OCI-LY1 (cell line): Measurements from ENCODE around the gene DUOX1.

Source experiments
- H2AFZ ChIP-seq: fragments of 200-600 bp; sonication (generic), shearing (Covaris generic); 2 replicates; pipeline ENCODE4 v1.6.0; 2014; ENCODE audit warnings: antibody characterized with exemption, mild to moderate bottlenecking, low read length
- H3F3A ChIP-seq: fragments of 200-600 bp; sonication (generic), shearing (Covaris generic); 2 replicates; pipeline ENCODE4 v1.6.0; 2014; ENCODE audit warnings: mild to moderate bottlenecking, antibody characterized with exemption, low read length, moderate library complexity; ENCODE audit not compliant: insufficient read depth
- H3K27ac ChIP-seq: fragments of 200-600 bp; sonication (generic); 2 replicates; pipeline ENCODE4 v1.5.1; 2014; ENCODE audit warnings: low read length, mixed run types, mild to moderate bottlenecking, low read depth; ENCODE audit not compliant: poor library complexity, severe bottlenecking
- H3K27me3 ChIP-seq: fragments of 200-600 bp; sonication (generic); 2 replicates; pipeline ENCODE4 v1.6.0; 2014; ENCODE audit warnings: antibody characterized with exemption, mild to moderate bottlenecking, low read length, moderate library complexity; ENCODE audit not compliant: insufficient read depth
- H3K36me3 ChIP-seq: fragments of 200-600 bp; sonication (generic); 2 replicates; pipeline ENCODE4 v1.6.1; 2014; ENCODE audit warnings: mild to moderate bottlenecking, antibody characterized with exemption, low read length, moderate library complexity, mixed read lengths; ENCODE audit not compliant: insufficient read depth
- H3K4me1 ChIP-seq: fragments of 200-600 bp; sonication (generic); 2 replicates; pipeline ENCODE4 v1.5.1; 2014; ENCODE audit warnings: mild to moderate bottlenecking, low read length, moderate library complexity; ENCODE audit not compliant: insufficient read depth, severe bottlenecking
- H3K4me2 ChIP-seq: fragments of 200-600 bp; sonication (generic), shearing (Covaris generic); 2 replicates; pipeline ENCODE4 v1.6.1; 2014; ENCODE audit warnings: low read length
- H3K4me3 ChIP-seq: fragments of 200-600 bp; sonication (generic); 2 replicates; pipeline ENCODE4 v1.5.1; 2014; ENCODE audit warnings: low read length, low read depth, mild to moderate bottlenecking, mixed read lengths; ENCODE audit not compliant: poor library complexity, severe bottlenecking
- H3K79me2 ChIP-seq: fragments of 200-600 bp; shearing (Covaris generic); 2 replicates; pipeline ENCODE4 v1.6.1; 2016; ENCODE audit warnings: mixed run types, low read length, mixed read lengths; ENCODE audit not compliant: insufficient read depth
- H3K9ac ChIP-seq: fragments of 200-600 bp; sonication (generic), shearing (Covaris generic); 2 replicates; pipeline ENCODE4 v1.6.1; 2014; ENCODE audit warnings: mild to moderate bottlenecking, low read length, mixed read lengths
- H3K9me2 ChIP-seq: fragments of 200-600 bp; sonication (generic), shearing (Covaris generic); 2 replicates; pipeline ENCODE4 v1.6.1; 2014; ENCODE audit warnings: low read depth, mild to moderate bottlenecking, low read length, mixed read lengths
- H3K9me3 ChIP-seq: fragments of 200-600 bp; shearing (Covaris generic); 2 replicates; pipeline ENCODE4 v1.6.1; 2014; ENCODE audit warnings: low read length, mixed read lengths
- H4K20me1 ChIP-seq: fragments of 200-600 bp; sonication (generic), shearing (Covaris generic); 2 replicates; pipeline ENCODE4 v1.6.0; 2016; ENCODE audit warnings: mild to moderate bottlenecking, low read length; ENCODE audit not compliant: insufficient read depth
- EZH2 ChIP-seq: fragments of 200-600 bp; sonication (generic), shearing (Covaris generic); IDR thresholded peaks from 2 replicates; pipeline ENCODE4 v1.8.0; 2017; ENCODE audit warnings: borderline replicate concordance, mixed run types, mild to moderate bottlenecking, antibody characterized with exemption, low read length, moderate library complexity, mixed read lengths
- TF ChIP-seq, protein P1 (sequence below): fragments of 200-600 bp; sonication (generic), shearing (Covaris generic); IDR thresholded peaks from 2 replicates; pipeline ENCODE4 v1.5.1; 2017; ENCODE audit warnings: mild to moderate bottlenecking, antibody characterized with exemption, low read length, moderate library complexity, mixed read lengths

Gene DUOX1

DNA sequence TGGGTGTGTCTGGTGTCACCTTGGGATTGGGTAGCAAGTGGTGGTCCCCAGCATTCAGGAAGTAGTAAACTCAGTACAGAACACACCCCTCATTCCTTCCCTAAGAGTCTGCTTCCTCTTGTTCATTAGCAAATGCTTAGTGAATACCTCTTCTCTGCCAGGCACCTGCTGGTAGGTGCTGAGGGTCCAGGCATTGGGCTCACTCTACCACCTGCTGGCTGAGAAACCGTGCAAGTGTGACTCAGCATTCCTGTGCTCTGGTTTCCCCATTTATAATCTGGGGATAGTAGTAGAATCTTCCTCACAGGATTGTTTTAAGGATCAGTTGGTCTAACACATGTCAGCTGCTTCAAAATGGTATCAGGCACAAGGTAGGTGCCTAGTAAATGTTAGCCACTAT is 53.2 kb downstream of the DUOX1 start:
- H3K9ac ChIP-seq, result no peak overlapping the region
- H3F3A ChIP-seq, result no peaks in the 10 kb centered on the region
- H3K79me2 ChIP-seq, result no peaks in the 10 kb centered on the region
- H3K27ac ChIP-seq, result no peak overlapping the region
- no peaks in the 10 kb centered on the region for H3K9me2 ChIP-seq
- no peak for TF ChIP-seq EZH2
- TF ChIP-seq, protein P1, sequence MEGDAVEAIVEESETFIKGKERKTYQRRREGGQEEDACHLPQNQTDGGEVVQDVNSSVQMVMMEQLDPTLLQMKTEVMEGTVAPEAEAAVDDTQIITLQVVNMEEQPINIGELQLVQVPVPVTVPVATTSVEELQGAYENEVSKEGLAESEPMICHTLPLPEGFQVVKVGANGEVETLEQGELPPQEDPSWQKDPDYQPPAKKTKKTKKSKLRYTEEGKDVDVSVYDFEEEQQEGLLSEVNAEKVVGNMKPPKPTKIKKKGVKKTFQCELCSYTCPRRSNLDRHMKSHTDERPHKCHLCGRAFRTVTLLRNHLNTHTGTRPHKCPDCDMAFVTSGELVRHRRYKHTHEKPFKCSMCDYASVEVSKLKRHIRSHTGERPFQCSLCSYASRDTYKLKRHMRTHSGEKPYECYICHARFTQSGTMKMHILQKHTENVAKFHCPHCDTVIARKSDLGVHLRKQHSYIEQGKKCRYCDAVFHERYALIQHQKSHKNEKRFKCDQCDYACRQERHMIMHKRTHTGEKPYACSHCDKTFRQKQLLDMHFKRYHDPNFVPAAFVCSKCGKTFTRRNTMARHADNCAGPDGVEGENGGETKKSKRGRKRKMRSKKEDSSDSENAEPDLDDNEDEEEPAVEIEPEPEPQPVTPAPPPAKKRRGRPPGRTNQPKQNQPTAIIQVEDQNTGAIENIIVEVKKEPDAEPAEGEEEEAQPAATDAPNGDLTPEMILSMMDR, result no peak
- H2AFZ ChIP-seq, result no peak overlapping the region
- H4K20me1 ChIP-seq, result no peaks in the 10 kb centered on the region
- H3K9me3 ChIP-seq, result no peaks in the 10 kb centered on the region
- no peak overlapping the region for H3K4me3 ChIP-seq
- peaks cover 5% of the 10 kb centered on the region for H3K4me1 ChIP-seq
- peaks cover 8% of the 10 kb centered on the region; the same call in 1 of the 2 replicates for H3K27me3 ChIP-seq
- H3K4me2 ChIP-seq, result no peak overlapping the region
- no peaks in the 10 kb centered on the region for H3K36me3 ChIP-seq

DNA sequence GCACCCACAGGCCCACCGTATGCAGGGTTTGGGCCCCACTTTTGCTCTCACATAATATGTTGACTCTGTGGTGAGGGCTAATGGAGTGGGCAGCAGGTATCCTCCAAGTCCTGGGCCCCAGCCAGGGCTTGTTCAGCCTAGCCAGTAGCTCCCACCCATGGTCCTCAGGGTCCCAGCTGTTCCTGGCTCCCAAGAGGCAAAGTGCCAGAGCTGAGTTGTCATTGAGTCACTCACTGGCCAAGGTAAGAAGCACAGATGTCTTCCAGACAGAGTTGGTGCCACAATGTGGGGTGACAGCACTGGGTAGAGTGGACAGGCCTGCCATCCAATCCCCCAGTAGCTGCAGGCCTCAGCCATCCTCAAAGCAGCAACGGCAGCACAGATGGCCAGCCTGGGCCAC is 53.7 kb downstream of the DUOX1 start:
- Histone ChIP-seq H3K79me2 (no peaks in the 10 kb centered on the region), H3K27ac (no peak overlapping the region), H3K9ac (no peak overlapping the region), H2AFZ (no peak overlapping the region), H3K9me3 (no peaks in the 10 kb centered on the region), H3F3A (no peaks in the 10 kb centered on the region), H3K4me3 (no peak overlapping the region), H3K36me3 (no peaks in the 10 kb centered on the region), H3K27me3 (peaks cover 8% of the 10 kb centered on the region; the same call in 1 of the 2 replicates), H3K4me2 (no peak overlapping the region), H4K20me1 (no peaks in the 10 kb centered on the region), H3K4me1 (peaks cover 10% of the 10 kb centered on the region), H3K9me2 (no peaks in the 10 kb centered on the region)
- TF ChIP-seq, protein P1, result no peak
- no peak for TF ChIP-seq EZH2

DNA sequence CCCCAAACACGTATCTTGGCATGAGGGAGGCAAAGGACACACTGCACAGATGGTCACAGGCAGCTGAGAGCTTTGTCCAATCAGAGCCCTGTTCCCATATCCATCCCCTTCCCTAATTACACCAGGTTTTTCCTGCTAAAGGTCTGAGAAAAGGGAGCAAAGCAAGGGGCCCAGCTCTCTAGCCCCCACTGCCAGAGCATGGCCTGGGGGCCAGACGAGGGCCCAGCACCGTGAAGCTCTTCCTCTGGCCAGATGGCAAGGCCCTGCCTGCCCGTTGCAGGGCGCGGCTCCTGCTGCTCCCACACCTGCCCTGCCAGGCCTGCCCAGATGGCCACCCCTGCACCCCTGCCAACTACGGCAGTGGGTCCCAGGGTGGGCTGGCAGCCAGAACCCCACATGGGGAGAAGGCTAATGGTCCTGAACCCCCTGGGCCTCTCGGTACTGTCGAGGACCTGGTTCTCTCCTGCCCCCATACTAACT is 54.8 kb downstream of the DUOX1 start:
- Histone ChIP-seq H3K9ac (no peak overlapping the region), H3K4me2 (no peak overlapping the region), H4K20me1 (no peaks in the 10 kb centered on the region), H2AFZ (no peak overlapping the region), H3K4me1 (peaks cover 11% of the 10 kb centered on the region), H3K9me2 (no peaks in the 10 kb centered on the region), H3F3A (no peaks in the 10 kb centered on the region), H3K4me3 (no peak overlapping the region), H3K79me2 (no peaks in the 10 kb centered on the region), H3K36me3 (no peaks in the 10 kb centered on the region), H3K27me3 (peaks cover 8% of the 10 kb centered on the region; the same call in 1 of the 2 replicates), H3K9me3 (no peaks in the 10 kb centered on the region), H3K27ac (no peak overlapping the region)
- TF ChIP-seq, protein P1, result no peak
- no peak for TF ChIP-seq EZH2
